ENCODE measurements around the gene BRPF1.

BRPF1 gene

GRCh38 chr3:9717563-9717962 lies 14.0 kb upstream of the BRPF1 start:
- no peak for TF ChIP-seq CTCF (IDR thresholded peaks at IDR 0.05; ENCODE audit: low read depth, low read length, missing control alignments)
- no peak overlapping the region for H3K4me3 ChIP-seq (ENCODE audit: low read depth, low read length)
- in situ Hi-C loops (cut with HindIII; ENCODE audit: low sequenced_read_pairs) = no loop called here
- DNase-seq (ENCODE audit: low read depth) = no peak

- in situ Hi-C loops (cut with HindIII; ENCODE audit: low sequenced_read_pairs) = no loop called here
- H3K4me3 ChIP-seq (ENCODE audit: low read depth, low read length) = no peak overlapping the region
- no peak for DNase-seq (ENCODE audit: low read depth)
- TF ChIP-seq CTCF (IDR thresholded peaks at IDR 0.05; ENCODE audit: low read depth, low read length, missing control alignments) = no peak
Observed at GRCh38 chr3:9718118-9718517, 13.4 kb upstream of the BRPF1 start.

GRCh38 chr3:9721015-9721699 lies 10.4 kb upstream of the BRPF1 start:
- no peak overlapping the region for H3K4me3 ChIP-seq (ENCODE audit: low read depth, low read length)
- no peak for TF ChIP-seq CTCF (IDR thresholded peaks at IDR 0.05; ENCODE audit: low read depth, low read length, missing control alignments)
- no peak for DNase-seq (ENCODE audit: low read depth)
- in situ Hi-C loops (cut with HindIII; ENCODE audit: low sequenced_read_pairs) = no loop called here

GRCh38 chr3:9721700-9722060 lies 9.9 kb upstream of the BRPF1 start:
- in situ Hi-C loops (cut with HindIII; ENCODE audit: low sequenced_read_pairs) = no loop called here
- TF ChIP-seq CTCF (IDR thresholded peaks at IDR 0.05; ENCODE audit: low read depth, low read length, missing control alignments) = no peak
- DNase-seq (ENCODE audit: low read depth) = no peak
- H3K4me3 ChIP-seq (ENCODE audit: low read depth, low read length) = no peak overlapping the region

- in situ Hi-C loops (cut with HindIII; ENCODE audit: low sequenced_read_pairs) = no loop called here
- no peak overlapping the region for H3K4me3 ChIP-seq (ENCODE audit: low read depth, low read length)
- no peak for DNase-seq (ENCODE audit: low read depth)
- TF ChIP-seq CTCF (IDR thresholded peaks at IDR 0.05; ENCODE audit: low read depth, low read length, missing control alignments) = no peak
Observed at GRCh38 chr3:9725775-9726515, 5.6 kb upstream of the BRPF1 start.

GRCh38 chr3:9727041-9727595 lies 4.4 kb upstream of the BRPF1 start:
- TF ChIP-seq CTCF (IDR thresholded peaks at IDR 0.05; ENCODE audit: low read depth, low read length, missing control alignments) = peak; percentile 8
- in situ Hi-C loops (cut with HindIII; ENCODE audit: low sequenced_read_pairs) = no loop called here
- no peak for DNase-seq (ENCODE audit: low read depth)
- no peak overlapping the region for H3K4me3 ChIP-seq (ENCODE audit: low read depth, low read length)

Measured in astrocyte of the cerebellum (primary cell).